NT2/D1 (cell line): Measurements from ENCODE around the gene YBX3.

Source experiments
- YY1 ChIP-seq: IDR thresholded peaks from 2 replicates; pipeline ENCODE4 v1.6.1; 2011; ENCODE audit not compliant: insufficient read length, insufficient read depth
- ZNF274 ChIP-seq: IDR thresholded peaks from 2 replicates; pipeline ENCODE4 v1.6.1; 2011; ENCODE audit warnings: mild to moderate bottlenecking, low read depth, low read length

DNA sequence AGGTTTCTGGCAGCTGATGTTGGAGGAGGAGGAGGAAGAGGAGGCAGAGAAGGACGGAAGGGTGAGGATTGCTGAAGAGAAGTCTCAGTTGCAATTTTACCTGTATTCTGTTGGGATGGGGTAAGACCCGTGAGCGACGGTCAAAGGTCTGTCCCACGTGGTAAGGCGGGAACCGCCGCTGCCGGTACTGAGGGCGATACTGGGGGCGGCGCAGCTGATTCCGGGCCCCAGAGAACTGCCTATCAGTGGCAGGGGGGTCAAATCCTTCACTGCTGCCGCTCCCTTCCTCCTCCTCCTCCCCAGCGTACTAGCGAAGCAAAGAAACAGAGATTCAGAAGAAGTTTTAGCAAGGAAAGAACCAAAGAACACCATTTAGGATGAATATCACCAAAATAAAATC, 13.3 kb downstream of the YBX3 start:
- no peak for TF ChIP-seq ZNF274
- TF ChIP-seq YY1, result no peak
